ENCODE measurements around the gene GPR132. TPM values are rescaled to one million over a fixed set of nuclear protein-coding genes. Genes with fewer than 3 reads are reported as not detected.

The GPR132 gene
- total RNA-seq, 1 experiment from 2014 or later = not detected

- Mint-ChIP-seq H3K9me3 (ENCODE audit: unreplicated experiment) (no peaks in the 10 kb centered on the region), H3K27ac (ENCODE audit: unreplicated experiment) (no peak overlapping the region), H3K4me3 (ENCODE audit: unreplicated experiment) (no peak overlapping the region), H3K36me3 (ENCODE audit: insufficient read depth, unreplicated experiment) (no peaks in the 10 kb centered on the region), H3K27me3 (ENCODE audit: insufficient read depth, unreplicated experiment) (peaks cover 10% of the 10 kb centered on the region), H3K4me1 (ENCODE audit: low read depth, unreplicated experiment) (no peaks in the 10 kb centered on the region)
- TF ChIP-seq CTCF (IDR thresholded peaks at IDR 0.05; ENCODE audit: insufficient read depth in 1 of 2, low read depth in 1 of 2, low read length in 1 of 2, severe bottlenecking in 1 of 2, unreplicated experiment in 1 of 2) = no peak
- H3K36me3 ChIP-seq (ENCODE audit: control insufficient read depth, insufficient read depth, low read length) = no peaks in the 10 kb centered on the region
- no peaks in the 10 kb centered on the region for H3K27me3 ChIP-seq (replicated peaks; ENCODE audit: control insufficient read depth, insufficient read depth, low read length)
- BruUV-seq (replicated peaks) = no TSS peak
- no peak overlapping the region for H3K4me3 ChIP-seq (ENCODE audit: low read depth, low read length)
- no peak for DNase-seq
- no peaks in the 10 kb centered on the region for H3K4me1 ChIP-seq
- intact Hi-C loops (cut with micrococcal nuclease; ENCODE audit: unreplicated experiment) = no loop called here
- ChIA-PET POLR2A (no interaction called here), CTCF (interaction anchor here (1.0 to 1.3 kb wide), 2 partner anchors 14 to 18 kb away, joined by 3 to 4 read pairs; no protein-coding TSS in a partner anchor)
- no peaks in the 10 kb centered on the region; the same call in 1 of the 2 replicates for H3K9me3 ChIP-seq
These were observed 42.7 kb upstream of the GPR132 start for GRCh38 chr14:105107781-105108515.

DNA sequence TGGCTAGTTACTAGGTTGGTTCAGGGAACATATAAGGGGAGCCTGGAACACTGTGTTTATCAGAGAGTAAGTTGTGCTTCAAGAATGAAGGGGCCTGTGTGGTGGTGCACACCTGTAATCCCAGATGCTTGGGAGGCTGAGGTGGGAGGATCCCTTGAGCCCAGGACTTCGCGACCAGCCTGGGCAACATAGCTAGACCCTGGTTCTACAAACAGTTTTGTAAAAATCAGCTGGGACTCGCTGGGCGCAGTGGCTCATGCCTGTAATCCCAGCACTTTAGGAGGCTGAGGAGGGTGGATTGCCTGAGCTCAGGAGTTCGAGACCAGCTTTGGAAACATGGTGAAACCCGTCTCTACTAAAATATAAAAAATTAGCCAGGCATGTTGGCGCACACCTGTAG is 42.1 kb upstream of the GPR132 start:
- no peaks in the 10 kb centered on the region for H3K36me3 Mint-ChIP-seq (ENCODE audit: insufficient read depth, unreplicated experiment)

GRCh38 chr14:105105158-105105557 is 39.9 kb upstream of the GPR132 start:
- Mint-ChIP-seq H3K36me3 (ENCODE audit: insufficient read depth, unreplicated experiment) (no peaks in the 10 kb centered on the region), H3K9me3 (ENCODE audit: unreplicated experiment) (no peaks in the 10 kb centered on the region), H3K27me3 (ENCODE audit: insufficient read depth, unreplicated experiment) (peaks cover 10% of the 10 kb centered on the region), H3K4me1 (ENCODE audit: low read depth, unreplicated experiment) (no peaks in the 10 kb centered on the region), H3K27ac (ENCODE audit: unreplicated experiment) (no peak overlapping the region), H3K4me3 (ENCODE audit: unreplicated experiment) (no peak overlapping the region)
- ChIA-PET CTCF (no interaction called here), POLR2A (no interaction called here)
- DNase-seq = no peak
- Histone ChIP-seq H3K9me3 (no peaks in the 10 kb centered on the region; the same call in 1 of the 2 replicates), H3K27me3 (replicated peaks; ENCODE audit: control insufficient read depth, insufficient read depth, low read length) (no peaks in the 10 kb centered on the region), H3K36me3 (ENCODE audit: control insufficient read depth, insufficient read depth, low read length) (no peaks in the 10 kb centered on the region), H3K4me1 (no peaks in the 10 kb centered on the region), H3K4me3 (ENCODE audit: low read depth, low read length) (no peak overlapping the region)
- intact Hi-C loops (cut with micrococcal nuclease; ENCODE audit: unreplicated experiment) = no loop called here
- no peak for TF ChIP-seq CTCF (IDR thresholded peaks at IDR 0.05; ENCODE audit: insufficient read depth in 1 of 2, low read depth in 1 of 2, low read length in 1 of 2, severe bottlenecking in 1 of 2, unreplicated experiment in 1 of 2)
- no TSS peak for BruUV-seq (replicated peaks)

More for the DNA sequence above, 42.1 kb upstream of the GPR132 start:
- ChIA-PET POLR2A (no interaction called here), CTCF (interaction anchor here (1.0 to 1.3 kb wide), 2 partner anchors 13 to 17 kb away, joined by 3 to 4 read pairs; no protein-coding TSS in a partner anchor)
- no peaks in the 10 kb centered on the region; the same call in 1 of the 2 replicates for H3K9me3 ChIP-seq
- no peaks in the 10 kb centered on the region for H3K4me1 ChIP-seq
- H3K9me3 Mint-ChIP-seq (ENCODE audit: unreplicated experiment) = no peaks in the 10 kb centered on the region
- intact Hi-C loops (cut with micrococcal nuclease; ENCODE audit: unreplicated experiment) = no loop called here
- peaks cover 10% of the 10 kb centered on the region for H3K27me3 Mint-ChIP-seq (ENCODE audit: insufficient read depth, unreplicated experiment)
- H3K27ac Mint-ChIP-seq (ENCODE audit: unreplicated experiment) = no peak overlapping the region
- no peak for TF ChIP-seq CTCF (IDR thresholded peaks at IDR 0.05; ENCODE audit: insufficient read depth in 1 of 2, low read depth in 1 of 2, low read length in 1 of 2, severe bottlenecking in 1 of 2, unreplicated experiment in 1 of 2)
- no peak overlapping the region for H3K4me3 Mint-ChIP-seq (ENCODE audit: unreplicated experiment)
- no TSS peak for BruUV-seq (replicated peaks)
- no peaks in the 10 kb centered on the region for H3K27me3 ChIP-seq (replicated peaks; ENCODE audit: control insufficient read depth, insufficient read depth, low read length)
- no peaks in the 10 kb centered on the region for H3K4me1 Mint-ChIP-seq (ENCODE audit: low read depth, unreplicated experiment)
- no peaks in the 10 kb centered on the region for H3K36me3 ChIP-seq (ENCODE audit: control insufficient read depth, insufficient read depth, low read length)
- H3K4me3 ChIP-seq (ENCODE audit: low read depth, low read length) = no peak overlapping the region
- no peak for DNase-seq
